ENCODE data around the gene CACNA1S.

GRCh38 chr1:200998323-200998722 lies 113.9 kb downstream of the CACNA1S start:
- TF ChIP-seq CTCF (conservative IDR thresholded peaks at IDR 0.05; ENCODE audit: low read depth, low read length) (no peak), POLR2A (IDR thresholded peaks at IDR 0.05; ENCODE audit: low read depth, low read length) (no peak), RAD21 (IDR thresholded peaks at IDR 0.05; ENCODE audit: low read length) (no peak), CEBPB (IDR thresholded peaks at IDR 0.05; ENCODE audit: low read depth, low read length) (no peak), MXI1 (IDR thresholded peaks at IDR 0.05; ENCODE audit: borderline replicate concordance, low read depth, low read length) (no peak), USF2 (IDR thresholded peaks at IDR 0.05; ENCODE audit: low read depth, low read length) (no peak)

Measured in IMR-90 (cell line).